Astrocyte of the spinal cord (primary cell): ENCODE results near the gene CLIC1.
A peak's percentile ranks its signal among the peaks of the same experiment; 100 is the strongest.

Experiments used
- DNase-seq: peaks from one replicate; pipeline ENCODE4 v3.0.0; 2011; ENCODE audit warnings: low read depth, low spot score
- H3K4me3 ChIP-seq: 2 replicates; pipeline ENCODE4 v1.5.1; 2011; ENCODE audit warnings: low read depth, mild to moderate bottlenecking, low read length, moderate library complexity
- CTCF ChIP-seq: IDR thresholded peaks from 2 replicates; pipeline ENCODE4 v1.5.1; 2012; ENCODE audit warnings: low read depth, mild to moderate bottlenecking, low read length, inconsistent platforms
- in situ Hi-C: cut with HindIII; loops from 2 replicates; pipeline ENCODE4 v1.10.0; 2017; ENCODE audit warnings: low sequenced_read_pairs

Gene CLIC1

GRCh38 chr6:31750411-31751022 lies 14.2 kb upstream of the CLIC1 start:
- H3K4me3 ChIP-seq = no peak overlapping the region
- DNase-seq = peak; percentile 45
- in situ Hi-C loops = no loop called here
- TF ChIP-seq CTCF = no peak

- no peak overlapping the region for H3K4me3 ChIP-seq
- DNase-seq = no peak
- in situ Hi-C loops = no loop called here
- TF ChIP-seq CTCF = no peak
Observed at GRCh38 chr6:31749301-31750036, 13.1 kb upstream of the CLIC1 start.

- no peak for TF ChIP-seq CTCF
- in situ Hi-C loops = no loop called here
- no peak for DNase-seq
- no peak overlapping the region for H3K4me3 ChIP-seq
Observed at GRCh38 chr6:31744422-31744821, 8.1 kb upstream of the CLIC1 start.

- no peak for TF ChIP-seq CTCF
- in situ Hi-C loops = no loop called here
- H3K4me3 ChIP-seq = no peak overlapping the region
- no peak for DNase-seq
Observed at GRCh38 chr6:31742894-31743293, 6.6 kb upstream of the CLIC1 start.

GRCh38 chr6:31741815-31742214 lies 5.5 kb upstream of the CLIC1 start:
- in situ Hi-C loops = no loop called here
- no peak for DNase-seq
- no peak overlapping the region for H3K4me3 ChIP-seq
- TF ChIP-seq CTCF = no peak

GRCh38 chr6:31740397-31741223 lies 4.3 kb upstream of the CLIC1 start:
- H3K4me3 ChIP-seq = peak overlapping the region; percentile 82
- no peak for TF ChIP-seq CTCF
- no peak for DNase-seq
- in situ Hi-C loops = no loop called here
